Neural cell (in vitro differentiated cells): ENCODE data around the gene ZCCHC24. TPM values are rescaled to one million over a fixed set of nuclear protein-coding genes. Genes with fewer than 3 reads are reported as not detected.

ENCODE experiments used
- H2AFZ ChIP-seq: fragments of 200-600, 300-800 bp; sonication (generic), shearing (Covaris generic); 2 replicates; pipeline ENCODE4 v1.6.0; 2014; ENCODE audit warnings: low read depth, mild to moderate bottlenecking, antibody characterized with exemption, low read length, moderate library complexity
- H3F3A ChIP-seq: fragments of 200-600 bp; shearing (Covaris generic); 2 replicates; pipeline ENCODE4 v1.6.1; 2016; ENCODE audit warnings: mild to moderate bottlenecking, moderate library complexity, mixed read lengths, antibody characterized with exemption, low read length; ENCODE audit not compliant: insufficient read depth, poor library complexity, severe bottlenecking
- H3K27ac ChIP-seq: fragments of 200-600, 300-800 bp; sonication (generic), shearing (Covaris generic); 2 replicates; pipeline ENCODE4 v1.5.1; 2014; ENCODE audit warnings: mild to moderate bottlenecking, low read length, moderate library complexity
- H3K27me3 ChIP-seq: fragments of 300-800, 200-600 bp; sonication (generic), shearing (Covaris generic); 2 replicates; pipeline ENCODE4 v1.6.0; 2014; ENCODE audit warnings: mild to moderate bottlenecking, low read depth, low read length, moderate library complexity; ENCODE audit not compliant: insufficient read depth
- H3K36me3 ChIP-seq: fragments of 300-800, 200-600 bp; sonication (generic), shearing (Covaris generic); 2 replicates; pipeline ENCODE4 v1.5.1; 2014; ENCODE audit warnings: mild to moderate bottlenecking, antibody characterized with exemption, low read length, moderate library complexity; ENCODE audit not compliant: insufficient read depth
- H3K4me2 ChIP-seq: fragments of 300-800, 200-600 bp; sonication (generic), shearing (Covaris generic); 2 replicates; pipeline ENCODE4 v1.6.0; 2014; ENCODE audit warnings: mild to moderate bottlenecking, low read length
- H3K4me3 ChIP-seq: fragments of 300-800, 200-600 bp; sonication (generic), shearing (Covaris generic); 2 replicates; pipeline ENCODE4 v1.5.1; 2014; ENCODE audit warnings: mild to moderate bottlenecking, low read length, moderate library complexity
- H3K79me2 ChIP-seq: fragments of 200-600 bp; shearing (Covaris generic); replicated peaks from 2 replicates; pipeline ENCODE4 v1.6.0; 2014; ENCODE audit warnings: mild to moderate bottlenecking, low read length, moderate library complexity; ENCODE audit not compliant: insufficient read depth
- H3K9ac ChIP-seq: fragments of 300-800, 200-600 bp; sonication (generic), shearing (Covaris generic); 2 replicates; pipeline ENCODE4 v1.6.1; 2016; ENCODE audit warnings: mild to moderate bottlenecking, low read length, mixed read lengths
- H3K9me2 ChIP-seq: fragments of 200-600 bp; shearing (Covaris generic); 2 replicates; pipeline ENCODE4 v1.6.1; 2016; ENCODE audit warnings: mild to moderate bottlenecking, low read length, mixed read lengths; ENCODE audit not compliant: insufficient read depth
- H3K9me3 ChIP-seq: fragments of 200-600, 300-800 bp; sonication (generic), shearing (Covaris generic); 2 replicates; pipeline ENCODE4 v1.6.1; 2016; ENCODE audit warnings: mild to moderate bottlenecking, mixed run types, low read length, moderate library complexity, mixed read lengths
- H4K20me1 ChIP-seq: fragments of 200-600 bp; shearing (Covaris generic); 2 replicates; pipeline ENCODE4 v1.6.1; 2016; ENCODE audit warnings: mild to moderate bottlenecking, mixed run types; ENCODE audit not compliant: insufficient read depth
- EP300 ChIP-seq: fragments of 450-650 bp; conservative IDR thresholded peaks from 2 replicates; pipeline ENCODE4 v1.6.1; 2014; ENCODE audit warnings: antibody characterized with exemption, mild to moderate bottlenecking, moderate library complexity; ENCODE audit not compliant: poor library complexity, severe bottlenecking
- EZH2 ChIP-seq: fragments of 200-600, 300-800 bp; shearing (Covaris generic), sonication (generic); IDR thresholded peaks from 2 replicates; pipeline ENCODE4 v1.6.1; 2014; ENCODE audit warnings: antibody characterized with exemption, low read length, borderline replicate concordance, mild to moderate bottlenecking; ENCODE audit not compliant: insufficient read depth, poor library complexity, severe bottlenecking
- MXI1 ChIP-seq: fragments of 450-650 bp; conservative IDR thresholded peaks from 2 replicates; pipeline ENCODE4 v1.6.1; 2014; ENCODE audit warnings: antibody characterized with exemption, mild to moderate bottlenecking; ENCODE audit not compliant: poor library complexity, severe bottlenecking
- POLR2AphosphoS5 ChIP-seq: IDR thresholded peaks from 2 replicates; pipeline ENCODE4 v1.6.1; 2012
- RAD21 ChIP-seq: fragments of 450-650 bp; conservative IDR thresholded peaks from 2 replicates; pipeline ENCODE4 v1.6.1; 2014; ENCODE audit warnings: antibody characterized with exemption, mild to moderate bottlenecking, moderate library complexity
- SMC3 ChIP-seq: fragments of 450-650 bp; conservative IDR thresholded peaks from 2 replicates; pipeline ENCODE4 v1.6.1; 2014; ENCODE audit warnings: antibody characterized with exemption, mild to moderate bottlenecking, moderate library complexity; ENCODE audit not compliant: poor library complexity
- TAF1 ChIP-seq: IDR thresholded peaks from 2 replicates; pipeline ENCODE4 v1.6.1; 2012; ENCODE audit warnings: low read depth
- polyA plus RNA-seq: library from polyadenylated mRNA; depleted of rRNA; stranded (reverse); fragments of >200 nt; gene quantifications from 2 replicates; pipeline ENCODE4 v1.2.3, GENCODE V29; 2014
- TF ChIP-seq, protein P1 (sequence below): fragments of 450-650 bp; IDR thresholded peaks from 2 replicates; pipeline ENCODE4 v1.5.1; 2014; ENCODE audit warnings: antibody characterized with exemption, mild to moderate bottlenecking, moderate library complexity; ENCODE audit not compliant: poor library complexity, severe bottlenecking
- TF ChIP-seq, protein P2 (sequence below): IDR thresholded peaks from 2 replicates; pipeline ENCODE4 v1.6.1; 2012; ENCODE audit warnings: borderline replicate concordance

The ZCCHC24 gene
- polyA plus RNA-seq, 1 donor from 2014 or later = not detected

DNA sequence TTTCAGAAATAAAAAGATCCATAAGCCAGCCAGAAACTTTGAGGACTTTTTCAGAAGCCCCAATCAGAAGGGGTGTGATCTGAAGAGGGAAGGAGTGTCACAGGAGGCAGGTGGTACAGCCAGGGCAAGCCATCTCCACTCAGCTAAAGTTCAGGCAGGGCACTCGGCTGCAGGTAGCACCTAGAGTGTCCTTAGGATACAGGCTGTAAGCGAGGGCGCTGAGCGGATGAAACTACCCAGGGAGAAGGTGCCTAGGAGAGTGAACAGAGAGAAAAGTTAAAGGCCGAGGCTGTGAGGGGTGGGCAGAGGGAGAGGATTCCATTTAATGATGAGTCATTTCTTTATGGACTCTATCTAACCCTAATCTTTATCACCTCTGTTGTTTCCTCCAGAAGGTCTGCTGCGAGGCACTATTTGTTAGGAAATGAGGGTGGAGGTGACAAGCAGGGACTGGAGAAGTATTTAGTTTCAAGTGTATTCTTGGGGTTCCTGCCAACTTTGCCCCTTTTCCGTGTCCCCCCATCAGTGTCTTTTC lies 29.8 kb upstream of the ZCCHC24 start:
- Histone ChIP-seq H3K36me3 (no peaks in the 10 kb centered on the region), H3K4me2 (no peak overlapping the region), H3K27ac (no peak overlapping the region), H3K79me2 (no peaks in the 10 kb centered on the region), H3K4me3 (no peak overlapping the region), H3F3A (no peaks in the 10 kb centered on the region), H3K27me3 (no peaks in the 10 kb centered on the region), H3K9me2 (no peaks in the 10 kb centered on the region), H2AFZ (no peak overlapping the region), H3K9ac (no peak overlapping the region), H3K9me3 (no peaks in the 10 kb centered on the region), H4K20me1 (no peaks in the 10 kb centered on the region)
- TF ChIP-seq EP300 (no peak), SMC3 (no peak), POLR2AphosphoS5 (no peak), EZH2 (no peak), TAF1 (no peak), RAD21 (no peak), MXI1 (no peak)
- TF ChIP-seq, protein P1, sequence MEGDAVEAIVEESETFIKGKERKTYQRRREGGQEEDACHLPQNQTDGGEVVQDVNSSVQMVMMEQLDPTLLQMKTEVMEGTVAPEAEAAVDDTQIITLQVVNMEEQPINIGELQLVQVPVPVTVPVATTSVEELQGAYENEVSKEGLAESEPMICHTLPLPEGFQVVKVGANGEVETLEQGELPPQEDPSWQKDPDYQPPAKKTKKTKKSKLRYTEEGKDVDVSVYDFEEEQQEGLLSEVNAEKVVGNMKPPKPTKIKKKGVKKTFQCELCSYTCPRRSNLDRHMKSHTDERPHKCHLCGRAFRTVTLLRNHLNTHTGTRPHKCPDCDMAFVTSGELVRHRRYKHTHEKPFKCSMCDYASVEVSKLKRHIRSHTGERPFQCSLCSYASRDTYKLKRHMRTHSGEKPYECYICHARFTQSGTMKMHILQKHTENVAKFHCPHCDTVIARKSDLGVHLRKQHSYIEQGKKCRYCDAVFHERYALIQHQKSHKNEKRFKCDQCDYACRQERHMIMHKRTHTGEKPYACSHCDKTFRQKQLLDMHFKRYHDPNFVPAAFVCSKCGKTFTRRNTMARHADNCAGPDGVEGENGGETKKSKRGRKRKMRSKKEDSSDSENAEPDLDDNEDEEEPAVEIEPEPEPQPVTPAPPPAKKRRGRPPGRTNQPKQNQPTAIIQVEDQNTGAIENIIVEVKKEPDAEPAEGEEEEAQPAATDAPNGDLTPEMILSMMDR = no peak
- TF ChIP-seq, protein P2, sequence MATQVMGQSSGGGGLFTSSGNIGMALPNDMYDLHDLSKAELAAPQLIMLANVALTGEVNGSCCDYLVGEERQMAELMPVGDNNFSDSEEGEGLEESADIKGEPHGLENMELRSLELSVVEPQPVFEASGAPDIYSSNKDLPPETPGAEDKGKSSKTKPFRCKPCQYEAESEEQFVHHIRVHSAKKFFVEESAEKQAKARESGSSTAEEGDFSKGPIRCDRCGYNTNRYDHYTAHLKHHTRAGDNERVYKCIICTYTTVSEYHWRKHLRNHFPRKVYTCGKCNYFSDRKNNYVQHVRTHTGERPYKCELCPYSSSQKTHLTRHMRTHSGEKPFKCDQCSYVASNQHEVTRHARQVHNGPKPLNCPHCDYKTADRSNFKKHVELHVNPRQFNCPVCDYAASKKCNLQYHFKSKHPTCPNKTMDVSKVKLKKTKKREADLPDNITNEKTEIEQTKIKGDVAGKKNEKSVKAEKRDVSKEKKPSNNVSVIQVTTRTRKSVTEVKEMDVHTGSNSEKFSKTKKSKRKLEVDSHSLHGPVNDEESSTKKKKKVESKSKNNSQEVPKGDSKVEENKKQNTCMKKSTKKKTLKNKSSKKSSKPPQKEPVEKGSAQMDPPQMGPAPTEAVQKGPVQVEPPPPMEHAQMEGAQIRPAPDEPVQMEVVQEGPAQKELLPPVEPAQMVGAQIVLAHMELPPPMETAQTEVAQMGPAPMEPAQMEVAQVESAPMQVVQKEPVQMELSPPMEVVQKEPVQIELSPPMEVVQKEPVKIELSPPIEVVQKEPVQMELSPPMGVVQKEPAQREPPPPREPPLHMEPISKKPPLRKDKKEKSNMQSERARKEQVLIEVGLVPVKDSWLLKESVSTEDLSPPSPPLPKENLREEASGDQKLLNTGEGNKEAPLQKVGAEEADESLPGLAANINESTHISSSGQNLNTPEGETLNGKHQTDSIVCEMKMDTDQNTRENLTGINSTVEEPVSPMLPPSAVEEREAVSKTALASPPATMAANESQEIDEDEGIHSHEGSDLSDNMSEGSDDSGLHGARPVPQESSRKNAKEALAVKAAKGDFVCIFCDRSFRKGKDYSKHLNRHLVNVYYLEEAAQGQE = no peak

DNA sequence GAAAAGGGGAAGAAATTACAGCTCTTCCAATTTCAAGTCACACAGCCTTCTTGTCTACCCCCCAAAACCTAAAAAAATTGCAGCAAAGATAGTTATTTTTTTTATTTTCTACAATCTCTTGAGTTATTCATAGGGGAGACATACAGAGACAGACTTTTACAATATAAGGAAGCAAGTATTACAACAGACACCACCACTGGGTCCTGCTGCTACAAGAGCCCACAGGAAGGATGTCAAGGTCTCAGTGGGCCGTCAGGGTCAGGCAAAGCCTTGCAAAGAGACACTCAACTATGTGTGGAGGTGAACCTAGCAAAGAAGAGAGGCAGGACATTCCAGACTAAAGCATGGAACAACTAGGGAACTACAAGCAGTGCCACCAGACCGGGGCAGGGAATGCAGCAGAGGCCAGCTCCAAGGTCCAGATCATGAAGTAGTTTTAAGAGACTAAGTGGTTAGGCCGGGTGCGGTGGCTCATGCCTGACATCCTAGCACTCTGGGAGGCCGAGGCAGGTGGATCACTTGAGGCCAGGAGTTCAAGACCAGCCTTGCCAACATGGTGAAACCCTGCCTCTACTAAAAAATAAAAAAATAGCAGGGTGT lies 28.2 kb upstream of the ZCCHC24 start:
- no peaks in the 10 kb centered on the region for H3K36me3 ChIP-seq
- H3K27me3 ChIP-seq = no peaks in the 10 kb centered on the region
- H3K9me3 ChIP-seq = no peaks in the 10 kb centered on the region
- no peak overlapping the region for H3K9ac ChIP-seq
- no peak overlapping the region for H2AFZ ChIP-seq
- no peaks in the 10 kb centered on the region for H3F3A ChIP-seq
- no peak overlapping the region for H3K27ac ChIP-seq
- no peak overlapping the region for H3K4me3 ChIP-seq
- no peaks in the 10 kb centered on the region for H3K79me2 ChIP-seq
- TF ChIP-seq RAD21 = no peak
- TF ChIP-seq, protein P2 = no peak
- no peak for TF ChIP-seq EP300
- TF ChIP-seq, protein P1 = no peak
- no peak for TF ChIP-seq EZH2
- no peak for TF ChIP-seq POLR2AphosphoS5
- no peak for TF ChIP-seq TAF1
- TF ChIP-seq SMC3 = no peak
- TF ChIP-seq MXI1 = no peak
- no peaks in the 10 kb centered on the region for H4K20me1 ChIP-seq
- no peaks in the 10 kb centered on the region for H3K9me2 ChIP-seq
- H3K4me2 ChIP-seq = no peak overlapping the region
